GM23338 (cell line): Measurements from ENCODE around the gene PHYKPL. TPM values are rescaled to one million over a fixed set of nuclear protein-coding genes. Genes with fewer than 3 reads are reported as not detected.

Experiments used
- ATAC-seq: fragments of 200-7000 bp; cut with Tn5 transposase; 3 replicates; pipeline ENCODE4 v1.9.1; 2020
- DNase-seq: peaks from one replicate; pipeline ENCODE4 v3.0.0-alpha.2; 2015; ENCODE audit warnings: low spot score
- H2AFZ ChIP-seq: fragments of 200-600 bp; sonication (generic); 2 replicates; pipeline ENCODE4 v1.8.0; 2016; ENCODE audit warnings: antibody characterized with exemption, mild to moderate bottlenecking, moderate library complexity
- H3F3A ChIP-seq: fragments of 200-600 bp; sonication (generic); replicated peaks from 2 replicates; pipeline ENCODE4 v1.8.0; 2017; ENCODE audit warnings: antibody characterized with exemption, mixed run types, low read depth
- H3K27ac ChIP-seq: fragments of 200-600 bp; sonication (generic); 2 replicates; pipeline ENCODE4 v1.6.1; 2016; ENCODE audit warnings: low read depth
- H3K27me3 ChIP-seq: fragments of 200-600 bp; sonication (generic); 2 replicates; pipeline ENCODE4 v1.8.0; 2016; ENCODE audit warnings: mild to moderate bottlenecking, mixed run types, moderate library complexity; ENCODE audit not compliant: insufficient read depth
- H3K36me3 ChIP-seq: fragments of 200-600 bp; sonication (generic); 2 replicates; pipeline ENCODE4 v1.8.0; 2016; ENCODE audit warnings: mild to moderate bottlenecking; ENCODE audit not compliant: insufficient read depth
- H3K4me1 ChIP-seq: fragments of 200-600 bp; sonication (generic); 2 replicates; pipeline ENCODE4 v1.8.0; 2016; ENCODE audit warnings: mild to moderate bottlenecking, moderate library complexity; ENCODE audit not compliant: insufficient read depth
- H3K4me2 ChIP-seq: fragments of 200-600 bp; sonication (generic); 2 replicates; pipeline ENCODE4 v1.7.1; 2017; ENCODE audit warnings: mixed run types
- H3K4me3 ChIP-seq: fragments of 200-600 bp; sonication (generic); 2 replicates; pipeline ENCODE4 v1.6.1; 2016; ENCODE audit warnings: mixed run types
- H3K79me2 ChIP-seq: fragments of 200-600 bp; sonication (generic); replicated peaks from 2 replicates; pipeline ENCODE4 v1.8.0; 2017; ENCODE audit warnings: mild to moderate bottlenecking; ENCODE audit not compliant: insufficient read depth
- H3K9me2 ChIP-seq: fragments of 200-600 bp; sonication (generic); 2 replicates; pipeline ENCODE4 v1.8.0; 2017; ENCODE audit not compliant: insufficient read depth
- H4K20me1 ChIP-seq: fragments of 200-600 bp; sonication (generic); replicated peaks from 2 replicates; pipeline ENCODE4 v1.8.0; 2017; ENCODE audit warnings: mild to moderate bottlenecking; ENCODE audit not compliant: insufficient read depth
- H3K27ac Mint-ChIP-seq: 2 replicates; pipeline ENCODE4 v1.8.0; 2020; ENCODE audit warnings: inconsistent platforms, mild to moderate bottlenecking, moderate library complexity, mixed read lengths
- H3K27me3 Mint-ChIP-seq: 3 replicates; pipeline ENCODE4 v1.8.0; 2022; ENCODE audit warnings: low read depth, mild to moderate bottlenecking, moderate library complexity, mixed read lengths, inconsistent platforms; ENCODE audit not compliant: insufficient read depth, poor library complexity
- H3K36me3 Mint-ChIP-seq: 3 replicates; pipeline ENCODE4 v1.8.0; 2021; ENCODE audit warnings: low read depth, mild to moderate bottlenecking, inconsistent platforms, moderate library complexity, mixed read lengths
- H3K4me1 Mint-ChIP-seq: 3 replicates; pipeline ENCODE4 v1.8.0; 2020; ENCODE audit warnings: mild to moderate bottlenecking, inconsistent platforms, mixed read lengths
- H3K4me3 Mint-ChIP-seq: 3 replicates; pipeline ENCODE4 v1.8.0; 2021; ENCODE audit warnings: moderate library complexity, mild to moderate bottlenecking, inconsistent platforms, mixed read lengths
- H3K9me3 Mint-ChIP-seq: 3 replicates; pipeline ENCODE4 v1.8.0; 2020; ENCODE audit warnings: moderate library complexity, mild to moderate bottlenecking, inconsistent platforms, mixed read lengths
- CREB1 ChIP-seq: fragments of 250-450 bp; sonication (Bioruptor Pico); IDR thresholded peaks from 2 replicates; pipeline ENCODE4 v1.5.0; 2020; ENCODE audit warnings: low read depth, mild to moderate bottlenecking, moderate library complexity
- EZH2 ChIP-seq: fragments of 200-600 bp; sonication (generic); IDR thresholded peaks from one replicate; pipeline ENCODE4 v1.8.0; 2017; ENCODE audit warnings: antibody characterized with exemption, mild to moderate bottlenecking, low read depth; ENCODE audit not compliant: unreplicated experiment
- EZH2phosphoT487 ChIP-seq: fragments of 200-600 bp; sonication (generic); IDR thresholded peaks from one replicate; pipeline ENCODE4 v1.8.1; 2018; ENCODE audit warnings: antibody characterized with exemption; ENCODE audit not compliant: unreplicated experiment
- JUNB ChIP-seq: IDR thresholded peaks from one replicate; pipeline ENCODE4 v1.6.1; 2016; ENCODE audit warnings: antibody characterized with exemption; ENCODE audit not compliant: unreplicated experiment
- POLR2AphosphoS5 ChIP-seq: IDR thresholded peaks from 2 replicates; pipeline ENCODE4 v1.6.1; 2016; ENCODE audit warnings: antibody characterized with exemption, low read depth
- ZNF114 ChIP-seq: fragments of 250-450 bp; sonication (Bioruptor Pico); IDR thresholded peaks from 2 replicates; pipeline ENCODE4 v1.5.0; 2020; ENCODE audit warnings: mild to moderate bottlenecking, moderate library complexity
- ZNF331 ChIP-seq: fragments of 250-450 bp; sonication (Bioruptor Pico); IDR thresholded peaks from 2 replicates; pipeline ENCODE4 v1.5.0; 2020; ENCODE audit warnings: low read depth, mild to moderate bottlenecking, moderate library complexity
- polyA plus RNA-seq: library from polyadenylated mRNA; unstranded; fragments of >200 nt; fragmentation: Nextera tagmentation; extraction: Ambion mirVana; gene quantifications from 2 replicates; pipeline ENCODE4 v1.2.1, GENCODE V29; 2016
- total RNA-seq: library from RNA; depleted of rRNA; stranded (reverse); fragments of >200 nt; shearing (Covaris generic); gene quantifications from 2 replicates; pipeline ENCODE4 v1.2.3, GENCODE V29; 2014
- TF ChIP-seq, protein P1 (sequence below): IDR thresholded peaks from one replicate; pipeline ENCODE4 v1.6.1; 2018; ENCODE audit warnings: antibody characterized with exemption; ENCODE audit not compliant: unreplicated experiment
- TF ChIP-seq, protein P2 (sequence below): IDR thresholded peaks from 2 replicates; pipeline ENCODE4 v1.6.1; 2016; ENCODE audit warnings: antibody characterized with exemption
- TF ChIP-seq, protein P3 (sequence below), 2 experiments: fragments of 200-600 bp in 1 of 2; sonication (generic) in 1 of 2; conservative IDR thresholded peaks; 2 replicates each; pipeline versions ENCODE4 v1.5.1 to v1.6.1; 2016 to 2017; ENCODE audit warnings: antibody characterized with exemption in 2 of 2, low read depth in 2 of 2, mild to moderate bottlenecking in 2 of 2, moderate library complexity in 1 of 2

The PHYKPL gene
- total and polyA plus RNA-seq, 2 experiments from 2014 or later: 15.9 to 20.8 TPM

DNA sequence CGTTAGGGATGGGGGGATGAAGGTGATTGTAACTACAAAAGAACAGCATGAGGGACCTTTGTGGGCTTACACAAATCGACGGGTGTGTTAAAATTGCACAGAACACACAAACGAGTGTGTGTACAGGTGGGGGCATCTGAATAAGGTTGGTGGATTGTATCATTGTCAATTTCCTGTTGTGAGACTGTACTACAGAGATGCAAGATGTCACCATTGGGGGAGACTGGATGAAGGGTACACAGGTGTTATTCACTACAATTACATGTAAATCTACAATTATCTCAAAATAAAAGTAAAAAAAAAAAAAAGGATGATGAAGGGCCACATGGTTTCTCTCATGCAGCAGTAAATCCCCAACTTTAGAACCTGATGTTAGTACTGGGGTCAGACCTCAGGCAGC is 31.4 kb upstream of the PHYKPL start (continued):
- TF ChIP-seq, protein P1, sequence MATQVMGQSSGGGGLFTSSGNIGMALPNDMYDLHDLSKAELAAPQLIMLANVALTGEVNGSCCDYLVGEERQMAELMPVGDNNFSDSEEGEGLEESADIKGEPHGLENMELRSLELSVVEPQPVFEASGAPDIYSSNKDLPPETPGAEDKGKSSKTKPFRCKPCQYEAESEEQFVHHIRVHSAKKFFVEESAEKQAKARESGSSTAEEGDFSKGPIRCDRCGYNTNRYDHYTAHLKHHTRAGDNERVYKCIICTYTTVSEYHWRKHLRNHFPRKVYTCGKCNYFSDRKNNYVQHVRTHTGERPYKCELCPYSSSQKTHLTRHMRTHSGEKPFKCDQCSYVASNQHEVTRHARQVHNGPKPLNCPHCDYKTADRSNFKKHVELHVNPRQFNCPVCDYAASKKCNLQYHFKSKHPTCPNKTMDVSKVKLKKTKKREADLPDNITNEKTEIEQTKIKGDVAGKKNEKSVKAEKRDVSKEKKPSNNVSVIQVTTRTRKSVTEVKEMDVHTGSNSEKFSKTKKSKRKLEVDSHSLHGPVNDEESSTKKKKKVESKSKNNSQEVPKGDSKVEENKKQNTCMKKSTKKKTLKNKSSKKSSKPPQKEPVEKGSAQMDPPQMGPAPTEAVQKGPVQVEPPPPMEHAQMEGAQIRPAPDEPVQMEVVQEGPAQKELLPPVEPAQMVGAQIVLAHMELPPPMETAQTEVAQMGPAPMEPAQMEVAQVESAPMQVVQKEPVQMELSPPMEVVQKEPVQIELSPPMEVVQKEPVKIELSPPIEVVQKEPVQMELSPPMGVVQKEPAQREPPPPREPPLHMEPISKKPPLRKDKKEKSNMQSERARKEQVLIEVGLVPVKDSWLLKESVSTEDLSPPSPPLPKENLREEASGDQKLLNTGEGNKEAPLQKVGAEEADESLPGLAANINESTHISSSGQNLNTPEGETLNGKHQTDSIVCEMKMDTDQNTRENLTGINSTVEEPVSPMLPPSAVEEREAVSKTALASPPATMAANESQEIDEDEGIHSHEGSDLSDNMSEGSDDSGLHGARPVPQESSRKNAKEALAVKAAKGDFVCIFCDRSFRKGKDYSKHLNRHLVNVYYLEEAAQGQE: no peak
- TF ChIP-seq JUNB: no peak
- TF ChIP-seq, protein P2, sequence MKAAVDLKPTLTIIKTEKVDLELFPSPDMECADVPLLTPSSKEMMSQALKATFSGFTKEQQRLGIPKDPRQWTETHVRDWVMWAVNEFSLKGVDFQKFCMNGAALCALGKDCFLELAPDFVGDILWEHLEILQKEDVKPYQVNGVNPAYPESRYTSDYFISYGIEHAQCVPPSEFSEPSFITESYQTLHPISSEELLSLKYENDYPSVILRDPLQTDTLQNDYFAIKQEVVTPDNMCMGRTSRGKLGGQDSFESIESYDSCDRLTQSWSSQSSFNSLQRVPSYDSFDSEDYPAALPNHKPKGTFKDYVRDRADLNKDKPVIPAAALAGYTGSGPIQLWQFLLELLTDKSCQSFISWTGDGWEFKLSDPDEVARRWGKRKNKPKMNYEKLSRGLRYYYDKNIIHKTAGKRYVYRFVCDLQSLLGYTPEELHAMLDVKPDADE: no peak

DNA sequence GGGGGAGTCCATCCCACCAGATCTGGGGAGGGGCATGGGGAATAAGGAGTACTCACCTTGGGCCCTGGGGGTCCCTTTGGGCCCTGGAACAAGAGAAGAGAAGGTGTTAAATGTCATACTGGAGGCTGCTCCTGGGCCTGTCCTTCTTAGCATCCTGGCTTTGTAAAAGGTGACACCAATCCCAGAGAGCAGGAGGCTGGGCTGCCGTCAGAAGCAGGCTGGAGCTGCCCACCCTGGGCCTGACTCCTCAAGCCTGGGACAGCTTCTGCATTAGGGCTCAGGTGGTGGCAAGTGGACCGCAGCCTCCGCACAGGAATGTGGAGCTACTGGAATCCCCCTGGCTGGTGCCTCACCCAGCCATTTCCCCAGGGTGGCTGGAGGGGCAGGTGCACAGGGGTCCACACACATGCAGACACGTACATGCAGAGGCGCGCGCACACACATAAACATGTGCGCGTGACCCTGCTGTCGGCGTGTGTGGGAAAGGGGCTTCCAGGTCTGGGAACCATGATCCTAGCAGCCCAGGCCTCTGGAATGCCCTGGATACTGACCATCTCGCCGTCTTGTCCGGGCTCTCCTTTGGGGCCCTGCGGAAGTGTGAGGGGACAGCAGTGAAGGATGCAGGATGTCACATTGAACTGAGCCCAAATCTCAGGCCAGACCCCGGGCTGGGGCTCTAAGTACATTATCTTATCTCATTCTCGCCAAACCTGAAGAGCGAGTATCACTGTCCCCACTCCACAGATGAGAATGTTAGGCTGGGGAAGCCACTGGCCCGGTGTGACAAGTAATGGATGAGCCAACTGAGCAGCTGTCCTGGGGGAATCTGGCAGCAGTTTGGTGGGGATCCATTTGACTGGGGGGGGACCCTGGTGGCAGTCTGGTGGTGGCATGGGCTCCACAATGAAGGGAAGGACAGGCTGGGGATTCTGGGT is 29.3 kb upstream of the PHYKPL start:
- ATAC-seq (no peak), DNase-seq (no peak)
- no peaks in the 10 kb centered on the region for H3K4me1 ChIP-seq
- H2AFZ ChIP-seq: no peak overlapping the region
- H4K20me1 ChIP-seq: no peaks in the 10 kb centered on the region
- no peaks in the 10 kb centered on the region; the same call in 1 of the 2 replicates for H3K9me2 ChIP-seq
- no peak overlapping the region for H3K4me3 ChIP-seq
- no peaks in the 10 kb centered on the region for H3K79me2 ChIP-seq
- no peaks in the 10 kb centered on the region for H3K36me3 ChIP-seq
- Mint-ChIP-seq H3K9me3 (0 out of 3 replicates have a peak, but pooled peaks cover 4% of the 10 kb centered on the region), H3K4me3 (no peak overlapping the region), H3K27me3 (peaks cover 7% of the 10 kb centered on the region), H3K27ac (no peak overlapping the region), H3K4me1 (no peaks in the 10 kb centered on the region), H3K36me3 (0 out of 3 replicates have a peak, but pooled peaks cover 3% of the 10 kb centered on the region)
- H3K4me2 ChIP-seq: no peak overlapping the region
- H3F3A ChIP-seq: no peaks in the 10 kb centered on the region
- no peaks in the 10 kb centered on the region for H3K27me3 ChIP-seq
- no peak overlapping the region for H3K27ac ChIP-seq
- no peak for TF ChIP-seq CREB1 (CRISPR knock-in tag)
- no peak for TF ChIP-seq ZNF331 (CRISPR knock-in tag)
- TF ChIP-seq ZNF114: no peak
- TF ChIP-seq, protein P1: no peak
- TF ChIP-seq EZH2phosphoT487: no peak
- TF ChIP-seq, protein P2: no peak
- TF ChIP-seq EZH2: no peak
- TF ChIP-seq POLR2AphosphoS5: no peak
- no peak for TF ChIP-seq JUNB
- TF ChIP-seq, protein P3, sequence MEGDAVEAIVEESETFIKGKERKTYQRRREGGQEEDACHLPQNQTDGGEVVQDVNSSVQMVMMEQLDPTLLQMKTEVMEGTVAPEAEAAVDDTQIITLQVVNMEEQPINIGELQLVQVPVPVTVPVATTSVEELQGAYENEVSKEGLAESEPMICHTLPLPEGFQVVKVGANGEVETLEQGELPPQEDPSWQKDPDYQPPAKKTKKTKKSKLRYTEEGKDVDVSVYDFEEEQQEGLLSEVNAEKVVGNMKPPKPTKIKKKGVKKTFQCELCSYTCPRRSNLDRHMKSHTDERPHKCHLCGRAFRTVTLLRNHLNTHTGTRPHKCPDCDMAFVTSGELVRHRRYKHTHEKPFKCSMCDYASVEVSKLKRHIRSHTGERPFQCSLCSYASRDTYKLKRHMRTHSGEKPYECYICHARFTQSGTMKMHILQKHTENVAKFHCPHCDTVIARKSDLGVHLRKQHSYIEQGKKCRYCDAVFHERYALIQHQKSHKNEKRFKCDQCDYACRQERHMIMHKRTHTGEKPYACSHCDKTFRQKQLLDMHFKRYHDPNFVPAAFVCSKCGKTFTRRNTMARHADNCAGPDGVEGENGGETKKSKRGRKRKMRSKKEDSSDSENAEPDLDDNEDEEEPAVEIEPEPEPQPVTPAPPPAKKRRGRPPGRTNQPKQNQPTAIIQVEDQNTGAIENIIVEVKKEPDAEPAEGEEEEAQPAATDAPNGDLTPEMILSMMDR (conservative IDR thresholded peaks at IDR 0.05; ENCODE audit: low read depth in 2 of 2): no peak
